Activated CD8-positive, alpha-beta T cell treated with anti-CD3 and anti-CD28 coated beads, Interleukin-2, amount 10 ng/mL, durations not matched to agents 7 days and 5 days (primary cell): ENCODE results near the gene ZBED4. TPM values are rescaled to one million over a fixed set of nuclear protein-coding genes. Genes with fewer than 3 reads are reported as not detected.
"Not testable (repeated sequence)": the region's sequence is repeated elsewhere in the genome, so short reads cannot be mapped to it uniquely, and the experiment has no call there.

Experiments used
- ATAC-seq: fragments of 150-1000 bp; cut with Tn5 transposase; one replicate; pipeline ENCODE4 v1.10.0; 2021; ENCODE audit warnings: moderate library complexity
- CTCF ChIA-PET: fragments of 350-600 bp; sonication (Branson Sonifier 250); formaldehyde crosslinking; loops from one replicate; lab custom pipeline; 2021; ENCODE audit warnings: antibody characterized with exemption; lab: Charles Lee
- POLR2A ChIA-PET: fragments of 350-600 bp; sonication (Branson Sonifier 250); formaldehyde crosslinking; loops from one replicate; lab custom pipeline; 2021; ENCODE audit warnings: antibody characterized with exemption; lab: Charles Lee
- DNase-seq: peaks from one replicate; pipeline ENCODE4 v3.0.0-alpha.2; 2020
- H3K27ac Mint-ChIP-seq: one replicate; pipeline ENCODE4 v1.8.0; 2021; ENCODE audit warnings: mild to moderate bottlenecking, mixed read lengths
- H3K27me3 Mint-ChIP-seq: one replicate; pipeline ENCODE4 v1.8.0; 2021; ENCODE audit warnings: low read depth, mixed read lengths
- H3K36me3 Mint-ChIP-seq: one replicate; pipeline ENCODE4 v1.8.0; 2021; ENCODE audit warnings: low read depth, mixed read lengths
- H3K4me1 Mint-ChIP-seq: one replicate; pipeline ENCODE4 v1.8.0; 2021; ENCODE audit warnings: low read depth, mixed read lengths
- H3K4me3 Mint-ChIP-seq: one replicate; pipeline ENCODE4 v1.8.0; 2021; ENCODE audit warnings: mild to moderate bottlenecking, mixed read lengths
- H3K9me3 Mint-ChIP-seq: one replicate; pipeline ENCODE4 v1.8.0; 2022; ENCODE audit warnings: mixed read lengths; ENCODE audit not compliant: insufficient read depth
- total RNA-seq, 2 experiments: library from RNA; stranded (reverse); gene quantifications; one replicate each; pipeline ENCODE4 v1.2.3, GENCODE V29; 2021

ZBED4 gene
- total RNA-seq, 2 experiments from 2014 or later, result 19.4 to 19.6 TPM

- H3K36me3 Mint-ChIP-seq, result peaks cover 72% of the 10 kb centered on the region
- H3K27me3 Mint-ChIP-seq, result no peaks in the 10 kb centered on the region
- H3K9me3 Mint-ChIP-seq, result no peaks in the 10 kb centered on the region
- ATAC-seq, result no peak
- no peak for DNase-seq
- ChIA-PET POLR2A (interaction anchor here (1.3 kb wide), 1 partner anchor 10 kb away, joined by 4 read pairs; no protein-coding TSS in a partner anchor), CTCF (no interaction called here)
- no peak overlapping the region for H3K4me3 Mint-ChIP-seq
- H3K27ac Mint-ChIP-seq, result peak overlapping the region; percentile 37
- peaks cover 64% of the 10 kb centered on the region for H3K4me1 Mint-ChIP-seq
Observed at GRCh38 chr22:49815641-49816091, 38.0 kb upstream of the ZBED4 start.

GRCh38 chr22:49817359-49817758, 36.3 kb upstream of the ZBED4 start:
- POLR2A ChIA-PET, result interaction anchor here (0.7 to 1.9 kb wide), 3 partner anchors 9 to 38 kb away, joined by 4 read pairs; no protein-coding TSS in a partner anchor
- peaks cover 69% of the 10 kb centered on the region for H3K36me3 Mint-ChIP-seq
- H3K27me3 Mint-ChIP-seq, result no peaks in the 10 kb centered on the region
- peaks cover 54% of the 10 kb centered on the region for H3K4me1 Mint-ChIP-seq
- H3K27ac Mint-ChIP-seq, result peak overlapping the region; percentile 39
- CTCF ChIA-PET, result no interaction called here
- no peak for ATAC-seq
- DNase-seq, result no peak
- H3K9me3 Mint-ChIP-seq, result no peaks in the 10 kb centered on the region
- no peak overlapping the region for H3K4me3 Mint-ChIP-seq

GRCh38 chr22:49820984-49821383, 32.7 kb upstream of the ZBED4 start:
- H3K9me3 Mint-ChIP-seq, result no peaks in the 10 kb centered on the region
- H3K4me1 Mint-ChIP-seq, result peaks cover 57% of the 10 kb centered on the region
- ChIA-PET POLR2A (interaction anchor here (0.6 to 1.9 kb wide), 4 partner anchors 24 to 97 kb away, joined by 3 to 7 read pairs (median 4); partner anchors contain the start of genes ALG12 and CRELD2), CTCF (interaction anchor here (0.8 to 1.3 kb wide), 3 partner anchors 11 to 49 kb away, joined by 3 read pairs; no protein-coding TSS in a partner anchor)
- DNase-seq (no peak), ATAC-seq (no peak)
- no peaks in the 10 kb centered on the region for H3K27me3 Mint-ChIP-seq
- H3K4me3 Mint-ChIP-seq, result no peak overlapping the region
- no peak overlapping the region for H3K27ac Mint-ChIP-seq
- H3K36me3 Mint-ChIP-seq, result peaks cover 77% of the 10 kb centered on the region

GRCh38 chr22:49821741-49822140, 31.9 kb upstream of the ZBED4 start:
- Mint-ChIP-seq H3K4me1 (peaks cover 52% of the 10 kb centered on the region), H3K36me3 (peaks cover 74% of the 10 kb centered on the region)
- H3K27me3 Mint-ChIP-seq, H3K4me3 Mint-ChIP-seq, ATAC-seq, DNase-seq, H3K27ac Mint-ChIP-seq, H3K9me3 Mint-ChIP-seq: not testable (repeated sequence)
- CTCF ChIA-PET, result interaction anchor here (1.1 kb wide), 1 partner anchor 49 kb away, joined by 3 read pairs; no protein-coding TSS in a partner anchor
- POLR2A ChIA-PET, result interaction anchor here (0.7 to 1.9 kb wide), 3 partner anchors 25 to 96 kb away, joined by 3 to 7 read pairs (median 4); partner anchors contain the start of genes ALG12 and CRELD2

- no peaks in the 10 kb centered on the region for H3K9me3 Mint-ChIP-seq
- POLR2A ChIA-PET, result no interaction called here
- H3K27ac Mint-ChIP-seq, result no peak overlapping the region
- DNase-seq (no peak), ATAC-seq (no peak)
- CTCF ChIA-PET, result no interaction called here
- H3K4me3 Mint-ChIP-seq, result no peak overlapping the region
- peaks cover 57% of the 10 kb centered on the region for H3K36me3 Mint-ChIP-seq
- peaks cover 38% of the 10 kb centered on the region for H3K4me1 Mint-ChIP-seq
- no peaks in the 10 kb centered on the region for H3K27me3 Mint-ChIP-seq
Observed at GRCh38 chr22:49823289-49824045, 30.2 kb upstream of the ZBED4 start.

GRCh38 chr22:49824185-49824925, 29.3 kb upstream of the ZBED4 start:
- Mint-ChIP-seq H3K27ac (peak overlapping the region; percentile 67), H3K4me1 (peaks cover 40% of the 10 kb centered on the region)
- POLR2A ChIA-PET, result interaction anchor here (1.4 kb wide), 1 partner anchor 16 kb away, joined by 3 read pairs; no protein-coding TSS in a partner anchor

GRCh38 chr22:49824936-49825335, 28.7 kb upstream of the ZBED4 start:
- no peak for DNase-seq
- ChIA-PET CTCF (no interaction called here), POLR2A (interaction anchor here (1.4 to 5.4 kb wide), 3 partner anchors 14 to 93 kb away, joined by 3 to 50 read pairs (median 7); partner anchors contain the start of genes ALG12 and CRELD2)
- ATAC-seq, result no peak
- H3K27ac Mint-ChIP-seq, result peak overlapping the region; percentile 67
- H3K36me3 Mint-ChIP-seq, result peaks cover 51% of the 10 kb centered on the region
- H3K27me3 Mint-ChIP-seq, result no peaks in the 10 kb centered on the region
- H3K4me1 Mint-ChIP-seq, result peaks cover 46% of the 10 kb centered on the region
- H3K9me3 Mint-ChIP-seq, result no peaks in the 10 kb centered on the region
- peak overlapping the region; percentile 93 for H3K4me3 Mint-ChIP-seq

More at GRCh38 chr22:49824185-49824925, 29.3 kb upstream of the ZBED4 start:
- DNase-seq, result no peak
- no peak for ATAC-seq
- no peaks in the 10 kb centered on the region for H3K27me3 Mint-ChIP-seq
- peak overlapping the region; percentile 93 for H3K4me3 Mint-ChIP-seq
- CTCF ChIA-PET, result no interaction called here
- peaks cover 49% of the 10 kb centered on the region for H3K36me3 Mint-ChIP-seq
- H3K9me3 Mint-ChIP-seq, result no peaks in the 10 kb centered on the region

GRCh38 chr22:49825436-49825835, 28.2 kb upstream of the ZBED4 start:
- ATAC-seq, result no peak
- peak overlapping the region; percentile 93 for H3K4me3 Mint-ChIP-seq
- no peak for DNase-seq
- peak overlapping the region; percentile 97 for H3K27ac Mint-ChIP-seq
- H3K27me3 Mint-ChIP-seq, result no peaks in the 10 kb centered on the region
- no peaks in the 10 kb centered on the region for H3K9me3 Mint-ChIP-seq
- H3K4me1 Mint-ChIP-seq, result peaks cover 47% of the 10 kb centered on the region
- POLR2A ChIA-PET, result interaction anchor here (0.5 to 5.4 kb wide), 16 partner anchors 10 to 205 kb away, joined by 3 to 50 read pairs (median 4); partner anchors contain the start of genes ALG12 and CRELD2
- H3K36me3 Mint-ChIP-seq, result peaks cover 48% of the 10 kb centered on the region
- CTCF ChIA-PET, result interaction anchor here (0.8 to 1.4 kb wide), 4 partner anchors 12 to 36 kb away, joined by 3 read pairs; no protein-coding TSS in a partner anchor

- no peaks in the 10 kb centered on the region for H3K27me3 Mint-ChIP-seq
- no peaks in the 10 kb centered on the region for H3K9me3 Mint-ChIP-seq
- peaks cover 43% of the 10 kb centered on the region for H3K4me1 Mint-ChIP-seq
- peak; percentile 69 for ATAC-seq
- DNase-seq, result peak; percentile 78
- H3K27ac Mint-ChIP-seq, result peak overlapping the region; percentile 97
- CTCF ChIA-PET, result interaction anchor here (0.8 to 1.4 kb wide), 6 partner anchors 11 to 141 kb away, joined by 3 to 4 read pairs (median 3); no protein-coding TSS in a partner anchor
- peak overlapping the region; percentile 93 for H3K4me3 Mint-ChIP-seq
- H3K36me3 Mint-ChIP-seq, result peaks cover 41% of the 10 kb centered on the region
- POLR2A ChIA-PET, result interaction anchor here (0.5 to 5.4 kb wide), 18 partner anchors 10 to 280 kb away, joined by 3 to 50 read pairs (median 4); partner anchors contain the start of genes ALG12 and CRELD2
Observed at GRCh38 chr22:49825944-49826602, 27.6 kb upstream of the ZBED4 start.

GRCh38 chr22:49826603-49827270, 26.9 kb upstream of the ZBED4 start:
- H3K27ac Mint-ChIP-seq, result peak overlapping the region; percentile 97
- peaks cover 40% of the 10 kb centered on the region for H3K36me3 Mint-ChIP-seq
- H3K9me3 Mint-ChIP-seq, result no peaks in the 10 kb centered on the region
- ChIA-PET CTCF (interaction anchor here (1.0 to 1.4 kb wide), 5 partner anchors 11 to 141 kb away, joined by 3 to 4 read pairs (median 3); no protein-coding TSS in a partner anchor), POLR2A (interaction anchor here (0.8 to 5.4 kb wide), 14 partner anchors 11 to 279 kb away, joined by 3 to 50 read pairs (median 4); partner anchors contain the start of genes ALG12 and CRELD2)
- peaks cover 43% of the 10 kb centered on the region for H3K4me1 Mint-ChIP-seq
- H3K4me3 Mint-ChIP-seq, result peak overlapping the region; percentile 93
- DNase-seq (peak; percentile 57), ATAC-seq (peak; percentile 34)
- H3K27me3 Mint-ChIP-seq, result no peaks in the 10 kb centered on the region
